Stimulated activated CD8-positive, alpha-beta memory T cell treated with anti-CD3 and anti-CD28 coated beads, Interleukin-4, amount 100 ng/mL, for 4 hours (primary cell): ENCODE results near the gene OLIG3.

Experiments
- DNase-seq, 2 donors: peaks; one replicate each; pipeline ENCODE4 v3.0.0-alpha.2; 2020; ENCODE audit warnings: low read depth in 2 of 2, low spot score in 1 of 2

OLIG3 gene

GRCh38 chr6:137496368-137496767 is 2.2 kb upstream of the OLIG3 start:
- DNase-seq = no peak

- no peak for DNase-seq
These were observed 1.6 kb upstream of the OLIG3 start for GRCh38 chr6:137495703-137496336.

DNA sequence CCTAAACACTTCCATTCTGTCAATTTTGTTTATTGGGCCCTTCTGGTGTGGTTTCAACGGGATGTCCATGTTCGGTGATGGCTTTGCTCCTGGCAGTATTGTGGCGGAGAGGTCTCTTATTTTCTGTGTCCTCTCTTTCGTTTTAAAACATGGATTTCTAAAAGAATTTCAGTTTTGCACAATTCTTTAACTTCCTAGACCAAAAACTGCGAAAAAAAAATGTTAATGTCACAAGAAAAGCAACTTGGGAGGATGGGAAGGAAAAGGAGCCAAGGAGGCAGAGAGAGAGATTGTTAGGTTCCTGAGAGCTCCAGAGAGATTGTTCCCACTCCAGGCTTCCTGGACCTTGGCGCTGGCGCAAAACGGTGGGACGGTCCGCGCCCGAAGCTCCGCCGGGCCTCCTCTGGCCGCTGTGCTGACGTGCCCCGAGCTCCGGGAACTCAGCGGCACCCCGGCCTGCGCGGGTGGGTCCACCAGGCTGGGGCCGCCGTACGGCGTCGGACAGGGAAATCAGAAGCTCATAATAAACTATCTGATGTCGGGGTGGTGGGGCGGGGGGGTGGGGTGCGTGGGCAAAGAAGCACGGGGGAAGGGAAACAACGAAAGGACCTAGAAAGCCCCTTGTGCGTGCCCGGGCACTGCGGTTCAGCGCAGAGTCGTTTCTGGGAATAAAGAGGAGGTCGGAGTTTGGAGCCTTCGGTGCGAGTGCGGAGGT is 951 bp upstream of the OLIG3 start:
- no peak for DNase-seq

DNA sequence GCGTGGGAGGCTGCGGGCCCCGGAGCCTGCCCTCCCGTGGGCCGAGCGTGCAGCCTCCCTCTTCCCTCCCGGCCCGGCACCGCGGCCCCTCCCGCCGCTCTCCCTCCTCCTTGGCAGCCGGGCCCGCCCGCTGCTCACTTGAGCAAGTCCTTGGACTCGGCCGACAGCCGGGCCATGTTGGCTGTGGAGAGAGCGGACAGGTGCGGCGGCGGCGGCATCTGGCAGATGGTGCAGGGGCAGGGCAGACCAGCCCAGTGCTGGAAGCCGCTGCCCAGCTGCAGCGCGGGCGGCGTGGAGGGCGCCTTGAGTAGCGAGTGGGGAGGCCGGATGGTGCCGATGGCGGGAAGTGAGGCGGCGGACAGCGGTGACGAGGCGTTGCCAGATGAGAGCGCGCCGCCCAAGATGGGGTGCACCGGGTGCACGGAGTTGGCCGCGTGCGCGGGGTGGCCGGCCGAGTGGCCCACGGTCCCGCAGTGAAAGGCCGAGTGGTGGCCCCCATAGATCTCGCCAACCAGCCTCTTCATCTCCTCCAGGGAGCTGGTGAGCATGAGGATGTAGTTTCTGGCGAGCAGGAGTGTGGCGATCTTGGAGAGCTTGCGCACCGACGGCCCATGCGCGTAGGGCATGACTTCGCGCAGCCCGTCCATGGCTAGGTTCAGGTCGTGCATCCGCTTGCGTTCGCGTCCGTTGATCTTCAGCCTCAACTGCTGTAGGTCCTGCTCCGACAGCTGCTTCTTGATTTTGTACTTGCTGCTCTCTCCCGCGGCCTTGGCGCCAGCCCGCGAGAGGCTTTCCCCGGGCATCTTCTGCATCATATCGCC is 766 bp downstream of the OLIG3 start:
- no peak for DNase-seq

DNA sequence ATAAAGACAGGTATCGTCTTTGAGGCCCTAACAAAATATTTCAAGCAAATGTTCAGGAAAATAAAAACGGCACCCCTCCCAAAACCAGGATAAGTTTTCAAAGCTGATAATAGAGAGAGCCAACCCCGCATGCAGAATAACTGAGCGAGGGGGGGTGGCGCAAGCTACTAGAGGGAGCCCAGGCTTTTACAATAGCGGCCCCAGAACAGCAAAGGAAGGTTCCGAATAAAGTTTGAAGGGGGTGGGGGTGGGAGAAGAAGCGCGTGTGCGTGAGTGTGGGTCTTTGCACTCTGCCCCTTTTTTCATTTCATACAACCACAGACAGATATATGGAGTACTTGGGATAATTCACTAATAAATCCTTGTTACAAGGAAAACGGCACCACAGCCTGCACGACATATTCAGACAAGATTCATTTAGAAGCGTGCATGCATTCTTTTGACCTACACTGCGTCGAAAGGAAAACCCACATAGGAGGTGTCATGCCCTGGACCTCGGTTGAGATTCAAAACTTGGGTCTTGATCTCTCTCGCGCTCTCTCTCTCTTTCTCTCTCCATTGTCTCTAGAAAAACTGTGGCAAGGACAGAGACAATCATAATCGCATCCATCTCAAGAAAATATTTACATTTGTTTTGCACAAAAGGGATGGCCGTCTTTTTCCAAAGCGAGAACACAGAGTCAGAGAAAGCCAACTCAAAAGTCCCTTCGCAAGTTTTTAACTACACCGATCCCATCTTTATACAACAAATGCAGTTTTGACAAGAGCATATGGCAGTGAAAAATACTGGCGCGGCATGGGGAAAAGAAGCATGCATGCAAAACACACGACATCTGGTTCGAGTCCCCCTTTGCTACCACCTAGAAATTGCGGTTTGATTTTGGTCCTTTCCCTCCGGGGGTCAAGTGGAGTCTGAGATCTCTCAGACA is 1.6 kb downstream of the OLIG3 start:
- no peak for DNase-seq

DNA sequence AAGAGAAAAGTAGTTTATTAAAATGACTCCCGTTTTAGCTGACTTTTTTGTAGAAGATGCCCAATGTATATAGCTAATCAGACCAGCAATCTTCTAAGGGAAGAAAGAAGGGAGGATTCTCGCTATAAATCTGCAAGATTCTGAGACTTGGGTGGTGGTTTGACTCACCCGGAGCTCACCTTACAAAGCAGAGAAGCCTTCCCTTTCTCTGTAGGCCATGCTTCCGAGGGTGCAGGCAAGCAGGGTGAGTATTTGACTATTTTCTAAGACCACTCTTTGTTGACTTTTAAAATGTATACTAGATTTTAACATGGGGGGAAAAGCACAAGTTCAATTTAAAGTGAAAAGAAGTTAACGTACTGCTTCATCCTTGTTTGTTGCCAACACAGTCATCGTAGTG is 2.7 kb downstream of the OLIG3 start:
- no peak for DNase-seq

DNA sequence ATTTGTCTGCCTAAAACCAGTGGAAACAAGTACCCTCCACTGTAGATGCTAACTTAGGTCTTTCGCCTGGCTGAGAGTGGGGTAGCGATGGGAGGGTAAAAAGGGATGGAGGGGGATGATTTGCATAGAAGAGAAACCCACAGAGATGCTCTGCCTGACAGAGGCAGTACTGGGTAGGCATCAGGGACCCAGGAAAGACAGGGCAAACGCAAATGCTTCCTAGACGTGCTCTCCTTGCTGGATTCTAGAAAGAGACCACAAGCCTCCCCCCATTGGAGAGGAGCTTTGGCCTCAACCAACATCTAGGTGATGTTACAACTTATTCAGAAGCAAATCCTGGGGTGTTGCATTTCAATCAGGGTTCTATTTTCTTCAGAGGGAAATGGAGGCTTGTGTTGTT is 3.2 kb downstream of the OLIG3 start:
- no peak for DNase-seq

DNA sequence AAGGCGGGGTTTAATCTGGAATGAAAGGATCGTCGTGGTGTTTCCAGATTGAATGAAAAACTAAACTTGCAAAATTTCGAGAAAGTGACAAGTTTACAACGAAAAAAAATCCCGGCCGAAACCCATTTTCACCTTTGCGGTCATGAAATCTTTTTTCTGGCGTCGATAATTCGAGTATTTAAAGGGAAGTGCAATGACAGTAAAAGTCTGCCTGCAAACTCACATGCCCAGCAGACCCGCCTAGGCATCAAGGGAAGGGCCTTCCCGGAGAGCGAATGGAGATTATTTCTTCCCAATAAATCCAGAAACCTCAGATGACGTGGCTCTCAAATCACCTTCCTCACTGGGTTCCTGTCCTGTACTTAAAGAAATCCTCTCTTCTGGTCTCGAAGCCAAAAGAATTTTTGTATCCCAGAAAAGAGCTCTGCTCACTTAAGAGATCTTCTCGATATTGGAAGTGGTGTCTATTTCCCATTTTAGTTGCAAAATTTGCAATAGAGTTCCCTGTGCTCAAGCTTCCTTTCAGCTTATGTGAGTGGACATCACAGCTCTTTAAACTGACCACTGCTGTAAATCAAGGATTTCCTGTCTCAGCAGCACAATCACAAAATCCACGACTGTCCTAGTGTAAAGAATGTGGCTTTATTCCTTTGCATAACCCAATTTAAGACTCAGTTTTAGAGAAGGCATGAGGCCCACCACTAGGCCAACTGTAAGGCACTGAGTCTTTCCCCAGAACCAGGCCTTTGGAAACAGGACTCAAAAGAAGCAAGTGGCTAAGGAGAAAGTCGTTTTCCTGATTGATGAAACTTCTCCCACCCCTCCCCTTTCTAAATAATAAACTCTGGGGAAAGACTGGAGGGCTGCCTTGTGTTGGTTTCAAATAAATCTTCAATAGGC is 3.9 kb downstream of the OLIG3 start:
- DNase-seq = no peak

DNA sequence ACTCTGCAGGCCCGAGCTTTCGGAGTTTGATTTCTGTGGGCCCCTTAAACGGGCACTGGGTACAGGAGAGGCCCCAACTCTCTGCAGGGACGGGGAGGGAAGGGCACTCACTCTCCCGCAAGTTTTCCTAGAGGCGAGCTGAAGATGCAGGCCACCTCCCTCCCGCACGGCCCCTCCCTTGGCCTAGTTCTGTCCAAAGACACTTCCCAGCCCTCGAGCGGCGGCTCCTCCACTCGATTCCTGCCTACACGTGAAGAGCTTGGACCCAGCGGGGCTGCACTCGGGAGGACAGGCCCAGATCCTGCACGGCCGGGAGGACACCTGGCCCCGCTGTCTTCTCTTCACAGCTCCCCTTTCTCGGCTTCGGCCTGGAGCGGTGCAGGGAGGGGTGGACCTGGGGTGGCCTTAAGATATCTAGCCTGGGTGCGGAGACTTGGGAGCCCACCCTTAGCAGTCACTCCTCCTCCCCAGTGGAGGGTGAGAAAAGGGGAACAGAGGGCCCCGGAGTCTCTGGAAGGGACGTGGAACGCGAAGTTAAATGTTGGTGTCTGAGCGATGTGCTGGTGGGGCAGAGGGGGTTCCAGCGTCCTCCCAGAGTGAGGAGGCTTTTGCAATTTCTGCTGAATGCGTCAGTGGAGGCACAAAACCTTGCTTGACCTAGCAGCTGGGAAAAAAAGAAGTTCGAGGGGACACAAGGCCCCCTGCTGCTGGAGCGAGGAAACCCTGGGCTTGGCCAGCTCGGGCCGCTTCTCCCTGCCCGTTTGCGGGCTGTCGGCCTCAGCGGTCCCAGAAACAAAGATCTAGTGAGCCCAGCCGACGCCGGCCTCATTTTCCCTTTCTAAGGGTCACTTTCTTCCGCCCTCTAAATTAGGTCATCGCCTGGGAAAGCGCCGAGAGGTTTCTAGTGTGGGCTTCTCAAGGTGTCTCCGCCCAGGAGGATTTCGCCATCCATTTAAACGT is 4.9 kb downstream of the OLIG3 start:
- DNase-seq = no peak

GRCh38 chr6:137488150-137489045 is 5.8 kb downstream of the OLIG3 start:
- no peak for DNase-seq

GRCh38 chr6:137487869-137488149 is 6.4 kb downstream of the OLIG3 start:
- no peak for DNase-seq

- DNase-seq = no peak
These were observed 6.9 kb downstream of the OLIG3 start for GRCh38 chr6:137487181-137487868.

DNA sequence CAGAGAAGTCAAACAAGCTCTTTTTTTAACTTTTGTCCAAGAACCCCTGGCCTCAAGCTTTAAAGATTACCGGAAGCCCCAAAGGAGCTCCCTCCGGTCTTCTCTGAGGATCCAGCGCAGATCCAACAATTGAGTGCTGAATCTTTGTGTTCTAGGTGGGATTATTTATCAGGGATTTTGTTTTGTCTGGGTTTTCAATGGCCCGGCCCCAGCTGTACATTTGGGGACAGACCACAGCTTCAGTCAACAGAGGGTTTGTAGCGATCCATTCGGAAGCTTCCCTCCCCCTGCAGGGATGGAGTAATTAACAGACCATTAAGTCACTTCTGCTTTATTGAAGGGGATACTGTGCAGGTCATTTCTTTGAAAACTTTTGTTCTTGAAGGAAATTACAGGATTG is 7.8 kb downstream of the OLIG3 start:
- DNase-seq = no peak

DNA sequence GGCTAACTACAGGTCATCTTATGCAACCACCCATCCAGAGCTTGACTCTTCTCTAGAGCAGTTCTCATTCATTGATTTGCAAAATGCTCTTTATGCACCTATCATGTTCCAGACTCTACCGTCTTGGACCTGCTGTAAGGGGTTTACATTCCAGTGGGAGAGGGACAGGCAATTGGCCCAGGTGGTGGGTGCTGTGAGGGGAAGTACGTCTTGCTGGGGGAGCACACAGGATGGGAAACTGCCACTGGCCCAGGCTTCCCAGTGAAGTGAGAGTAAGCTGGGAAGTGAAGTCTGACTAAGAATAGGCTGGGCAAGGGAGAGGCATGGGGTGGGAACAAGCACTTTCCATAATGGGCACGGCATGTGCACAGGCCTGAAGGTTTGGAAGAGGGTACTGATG is 13.8 kb downstream of the OLIG3 start:
- DNase-seq = no peak

DNA sequence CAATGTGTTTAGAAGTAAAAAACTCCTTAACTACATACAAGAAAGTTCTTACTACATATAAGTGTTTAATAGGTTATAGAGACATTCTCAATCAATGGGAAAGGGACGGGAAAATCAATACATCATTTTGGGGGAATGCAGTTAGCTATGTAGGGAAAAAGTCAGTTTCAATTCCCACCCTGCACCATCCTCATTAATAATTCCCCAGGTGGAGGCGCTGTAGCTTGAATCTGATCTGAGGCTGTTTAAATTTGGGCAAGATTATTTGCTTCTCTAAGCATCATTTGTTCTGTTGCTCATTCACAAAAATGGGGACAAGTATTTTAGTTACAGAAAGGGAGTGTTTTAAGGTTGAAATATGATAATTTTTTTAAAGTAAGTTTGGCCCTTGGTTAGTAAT is 19.1 kb downstream of the OLIG3 start:
- no peak for DNase-seq

GRCh38 chr6:137473598-137473997 is 20.6 kb downstream of the OLIG3 start:
- DNase-seq = no peak

DNA sequence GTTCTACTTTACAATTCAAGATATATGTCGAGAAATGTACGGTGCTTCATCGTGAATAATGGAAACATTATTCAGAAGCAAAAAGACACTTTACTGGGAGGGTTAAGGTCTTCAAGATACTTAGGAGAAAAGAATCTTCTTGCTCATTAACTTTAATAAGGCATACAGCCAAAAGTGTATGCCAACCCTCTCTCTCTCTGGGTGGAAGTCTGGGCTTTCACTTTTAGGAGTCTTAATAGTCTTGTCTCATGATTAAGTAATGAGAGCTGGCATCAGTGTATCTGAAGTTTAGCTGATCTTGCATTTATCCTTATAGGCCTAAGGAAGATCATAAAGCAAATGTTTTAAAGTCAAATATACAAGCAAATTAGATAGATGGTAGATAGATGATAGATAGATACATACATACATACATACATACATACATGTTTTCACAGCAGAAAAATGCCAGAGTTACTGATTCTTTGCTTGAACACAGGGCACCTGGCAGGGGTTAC is 21.5 kb downstream of the OLIG3 start:
- no peak for DNase-seq
